Glutamatergic neuron (in vitro differentiated cells): ENCODE data around the gene TP53I13. TPM values are rescaled to one million over a fixed set of nuclear protein-coding genes. Genes with fewer than 3 reads are reported as not detected.

ENCODE experiments used
- DNase-seq: peaks from one replicate; pipeline ENCODE4 v3.0.0; 2022
- H3K27ac Mint-ChIP-seq: one replicate; pipeline ENCODE4 v1.8.0; 2020; ENCODE audit warnings: mild to moderate bottlenecking, mixed read lengths, inconsistent platforms; ENCODE audit not compliant: unreplicated experiment
- H3K27me3 Mint-ChIP-seq: one replicate; pipeline ENCODE4 v1.8.0; 2020; ENCODE audit warnings: mild to moderate bottlenecking, moderate library complexity, mixed read lengths, inconsistent platforms; ENCODE audit not compliant: unreplicated experiment
- H3K36me3 Mint-ChIP-seq: one replicate; pipeline ENCODE4 v1.8.0; 2020; ENCODE audit warnings: mild to moderate bottlenecking, mixed read lengths, inconsistent platforms; ENCODE audit not compliant: unreplicated experiment
- H3K4me1 Mint-ChIP-seq: one replicate; pipeline ENCODE4 v1.8.0; 2020; ENCODE audit warnings: mild to moderate bottlenecking, low read depth, mixed read lengths, inconsistent platforms; ENCODE audit not compliant: unreplicated experiment
- H3K4me3 Mint-ChIP-seq: one replicate; pipeline ENCODE4 v1.8.0; 2020; ENCODE audit warnings: mild to moderate bottlenecking, mixed read lengths, inconsistent platforms; ENCODE audit not compliant: unreplicated experiment
- H3K9me3 Mint-ChIP-seq: one replicate; pipeline ENCODE4 v1.8.0; 2020; ENCODE audit warnings: mild to moderate bottlenecking, moderate library complexity, mixed read lengths, inconsistent platforms; ENCODE audit not compliant: unreplicated experiment
- CTCF ChIP-seq: fragments of 200-600 bp; sonication (generic); IDR thresholded peaks from one replicate; pipeline ENCODE4 v1.5.0; 2021; ENCODE audit not compliant: partially characterized antibody, unreplicated experiment
- total RNA-seq: library from RNA; stranded (reverse); fragmentation: NEBNext Ultra II Directional; extraction: Animal tissue kit (Norgen Biotek cat#: 25700); gene quantifications from one replicate; pipeline ENCODE4 v1.2.1, GENCODE V29; 2021; ENCODE audit not compliant: unreplicated experiment

Gene TP53I13
- total RNA-seq, 1 donor from 2014 or later = 14.3 TPM

GRCh38 chr17:29587591-29587990 lies 19.1 kb downstream of the TP53I13 start:
- Mint-ChIP-seq H3K36me3 (no peaks in the 10 kb centered on the region), H3K9me3 (peaks cover 5% of the 10 kb centered on the region), H3K27me3 (peaks cover 17% of the 10 kb centered on the region), H3K4me3 (peak overlapping the region; percentile 92), H3K27ac (no peak overlapping the region), H3K4me1 (peaks cover 28% of the 10 kb centered on the region)
- no peak for TF ChIP-seq CTCF
- no peak for DNase-seq

- Mint-ChIP-seq H3K4me3 (peak overlapping the region; percentile 92), H3K27me3 (peaks cover 14% of the 10 kb centered on the region), H3K27ac (peak overlapping the region; percentile 79), H3K4me1 (peaks cover 28% of the 10 kb centered on the region), H3K36me3 (no peaks in the 10 kb centered on the region), H3K9me3 (peaks cover 4% of the 10 kb centered on the region)
- TF ChIP-seq CTCF = no peak
- DNase-seq = no peak
Observed at GRCh38 chr17:29588017-29588561, 19.6 kb downstream of the TP53I13 start.

- peak overlapping the region; percentile 92 for H3K4me3 Mint-ChIP-seq
- H3K27me3 Mint-ChIP-seq = peaks cover 14% of the 10 kb centered on the region
- peaks cover 25% of the 10 kb centered on the region for H3K4me1 Mint-ChIP-seq
- DNase-seq = peak; percentile 57
- peak overlapping the region; percentile 79 for H3K27ac Mint-ChIP-seq
- peaks cover 4% of the 10 kb centered on the region for H3K9me3 Mint-ChIP-seq
- no peaks in the 10 kb centered on the region for H3K36me3 Mint-ChIP-seq
- no peak for TF ChIP-seq CTCF
Observed at GRCh38 chr17:29588562-29589411, 20.3 kb downstream of the TP53I13 start.

GRCh38 chr17:29589524-29590410 lies 21.3 kb downstream of the TP53I13 start, which contains the start of gene GIT1:
TSS of gene GIT1 (minus strand) at chr17:29589648. CDS start at chr17:29589378, 270 bp downstream.
- peak within 1 kb of the TSS; percentile 79 for H3K27ac Mint-ChIP-seq

More at GRCh38 chr17:29589524-29590410, 21.3 kb downstream of the TP53I13 start, which contains the start of gene GIT1:
- Mint-ChIP-seq H3K4me3 (peak within 1 kb of the TSS; percentile 92), H3K4me1 (peaks cover 19% of the 10 kb centered on the region), H3K27me3 (peaks cover 14% of the 10 kb centered on the region), H3K9me3 (peaks cover 4% of the 10 kb centered on the region), H3K36me3 (no peaks in the 10 kb centered on the region)
- peak; percentile 89 for DNase-seq
- no peak for TF ChIP-seq CTCF
